Measurements from ENCODE around the gene MPEG1.

MPEG1 gene

GRCh38 chr11:59183771-59184170 lies 29.0 kb downstream of the MPEG1 start:
- TF ChIP-seq Cebpa-rat (IDR thresholded peaks at IDR 0.05): no peak
- Histone ChIP-seq H3K9me3 (peaks cover 20% of the 10 kb centered on the region), H3K27ac (no peak overlapping the region), H3K4me3 (no peak overlapping the region), H3K27me3 (no peaks in the 10 kb centered on the region), H4K20me1 (no peaks in the 10 kb centered on the region), H3K4me1 (no peaks in the 10 kb centered on the region), H3K36me3 (peaks cover 28% of the 10 kb centered on the region; the same call in 1 of the 2 replicates), H3K9ac (no peak overlapping the region), H3K4me2 (no peak overlapping the region)

DNA sequence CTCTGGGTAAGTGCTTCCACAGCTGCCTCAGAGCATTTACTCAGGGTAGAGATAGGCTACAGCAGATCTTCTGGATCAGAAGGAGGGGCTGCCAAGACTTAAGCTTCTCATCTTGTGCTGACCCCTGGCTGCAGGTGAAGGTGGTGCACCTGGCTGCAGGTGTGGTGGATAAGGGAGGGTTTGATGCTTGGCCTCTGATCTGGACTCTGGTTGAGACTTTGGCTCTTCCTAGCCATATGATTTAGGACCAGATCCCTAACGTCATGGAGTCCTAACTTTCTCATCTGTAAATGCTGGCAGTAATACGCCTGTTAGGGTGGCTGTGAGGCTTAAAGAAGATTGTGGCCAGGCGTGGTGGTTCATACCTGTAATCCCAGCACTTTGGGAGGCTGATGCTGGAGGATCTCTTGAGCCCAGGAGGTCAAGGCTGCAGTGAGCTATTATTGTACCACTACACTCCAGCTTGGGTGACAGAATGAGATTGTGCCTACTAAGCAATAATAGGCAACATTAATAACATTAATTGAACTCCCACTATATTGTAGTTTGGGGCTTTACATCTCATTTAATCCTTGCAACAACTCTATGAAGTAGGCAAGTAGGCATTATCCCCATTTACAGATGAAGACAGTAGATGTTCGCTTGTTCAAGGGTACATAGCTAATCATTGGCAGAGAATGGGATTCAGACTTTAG lies 30.1 kb downstream of the MPEG1 start:
- H3K4me1 ChIP-seq: no peaks in the 10 kb centered on the region
- no peak for TF ChIP-seq Cebpa-rat (IDR thresholded peaks at IDR 0.05)
- H3K4me3 ChIP-seq: no peak overlapping the region
- peaks cover 24% of the 10 kb centered on the region for H3K9me3 ChIP-seq
- no peak overlapping the region for H3K9ac ChIP-seq
- H3K27ac ChIP-seq: no peak overlapping the region
- no peaks in the 10 kb centered on the region for H4K20me1 ChIP-seq
- no peak overlapping the region for H3K4me2 ChIP-seq
- peaks cover 27% of the 10 kb centered on the region; the same call in 1 of the 2 replicates for H3K36me3 ChIP-seq
- no peaks in the 10 kb centered on the region for H3K27me3 ChIP-seq

DNA sequence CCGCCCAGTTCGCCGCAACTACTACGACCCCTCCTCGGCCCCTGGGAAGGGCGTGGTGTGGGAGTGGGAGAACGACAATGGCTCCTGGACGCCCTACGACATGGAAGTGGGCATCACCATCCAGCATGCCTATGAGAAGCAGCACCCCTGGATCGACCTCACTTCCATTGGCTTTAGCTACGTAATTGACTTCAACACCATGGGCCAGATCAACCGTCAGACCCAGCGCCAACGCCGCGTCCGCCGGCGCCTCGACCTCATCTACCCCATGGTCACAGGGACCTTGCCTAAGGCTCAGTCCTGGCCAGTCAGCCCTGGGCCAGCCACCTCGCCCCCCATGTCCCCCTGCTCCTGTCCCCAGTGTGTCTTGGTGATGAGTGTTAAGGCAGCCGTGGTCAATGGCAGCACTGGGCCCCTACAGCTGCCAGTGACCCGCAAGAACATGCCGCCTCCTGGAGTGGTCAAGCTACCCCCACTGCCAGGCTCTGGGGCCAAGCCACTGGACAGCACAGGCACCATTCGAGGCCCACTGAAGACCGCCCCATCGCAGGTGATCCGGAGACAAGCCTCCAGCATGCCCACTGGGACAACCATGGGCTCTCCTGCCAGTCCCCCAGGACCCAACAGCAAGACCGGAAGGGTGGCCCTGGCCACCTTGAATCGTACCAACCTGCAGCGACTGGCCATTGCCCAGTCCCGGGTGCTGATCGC lies 30.8 kb downstream of the MPEG1 start:
- no peak overlapping the region for H3K4me2 ChIP-seq
- H3K4me3 ChIP-seq: no peak overlapping the region
- H3K4me1 ChIP-seq: no peaks in the 10 kb centered on the region
- peaks cover 24% of the 10 kb centered on the region for H3K9me3 ChIP-seq
- no peak overlapping the region for H3K9ac ChIP-seq
- H3K27ac ChIP-seq: no peak overlapping the region
- no peaks in the 10 kb centered on the region for H3K27me3 ChIP-seq
- peaks cover 27% of the 10 kb centered on the region; the same call in 1 of the 2 replicates for H3K36me3 ChIP-seq
- TF ChIP-seq Cebpa-rat (IDR thresholded peaks at IDR 0.05): no peak
- H4K20me1 ChIP-seq: no peaks in the 10 kb centered on the region

- peaks cover 24% of the 10 kb centered on the region for H3K9me3 ChIP-seq
- no peak overlapping the region for H3K4me3 ChIP-seq
- no peak overlapping the region for H3K4me2 ChIP-seq
- H3K36me3 ChIP-seq: peaks cover 20% of the 10 kb centered on the region; the same call in 1 of the 2 replicates
- H4K20me1 ChIP-seq: no peaks in the 10 kb centered on the region; the same call in 1 of the 2 replicates
- no peaks in the 10 kb centered on the region for H3K27me3 ChIP-seq
- no peak overlapping the region for H3K9ac ChIP-seq
- H3K27ac ChIP-seq: no peak overlapping the region
- no peak for TF ChIP-seq Cebpa-rat (IDR thresholded peaks at IDR 0.05)
- H3K4me1 ChIP-seq: no peaks in the 10 kb centered on the region
These were observed 31.8 kb downstream of the MPEG1 start for GRCh38 chr11:59180907-59181306.

- Histone ChIP-seq H3K9me3 (peaks cover 24% of the 10 kb centered on the region), H3K27ac (no peak overlapping the region), H3K27me3 (0 out of 2 replicates have a peak, but pooled peaks cover 3% of the 10 kb centered on the region), H4K20me1 (no peaks in the 10 kb centered on the region; the same call in 1 of the 2 replicates), H3K4me2 (no peak overlapping the region), H3K9ac (no peak overlapping the region), H3K4me1 (peaks cover 4% of the 10 kb centered on the region; the same call in 1 of the 2 replicates), H3K4me3 (no peak overlapping the region), H3K36me3 (peaks cover 19% of the 10 kb centered on the region; the same call in 1 of the 2 replicates)
- TF ChIP-seq Cebpa-rat (IDR thresholded peaks at IDR 0.05): no peak
These were observed 32.5 kb downstream of the MPEG1 start for GRCh38 chr11:59180168-59180776.

- H3K9me3 ChIP-seq: peaks cover 24% of the 10 kb centered on the region
- no peak overlapping the region for H3K27ac ChIP-seq
- no peak overlapping the region for H3K9ac ChIP-seq
- peaks cover 10% of the 10 kb centered on the region; the same call in 1 of the 2 replicates for H4K20me1 ChIP-seq
- peaks cover 16% of the 10 kb centered on the region for H3K4me1 ChIP-seq
- no peak overlapping the region for H3K4me2 ChIP-seq
- TF ChIP-seq Cebpa-rat (IDR thresholded peaks at IDR 0.05): no peak
- H3K36me3 ChIP-seq: peaks cover 19% of the 10 kb centered on the region; the same call in 1 of the 2 replicates
- H3K27me3 ChIP-seq: peaks cover 10% of the 10 kb centered on the region; the same call in 1 of the 2 replicates
- no peak overlapping the region for H3K4me3 ChIP-seq
These were observed 33.6 kb downstream of the MPEG1 start for GRCh38 chr11:59179121-59179520.

DNA sequence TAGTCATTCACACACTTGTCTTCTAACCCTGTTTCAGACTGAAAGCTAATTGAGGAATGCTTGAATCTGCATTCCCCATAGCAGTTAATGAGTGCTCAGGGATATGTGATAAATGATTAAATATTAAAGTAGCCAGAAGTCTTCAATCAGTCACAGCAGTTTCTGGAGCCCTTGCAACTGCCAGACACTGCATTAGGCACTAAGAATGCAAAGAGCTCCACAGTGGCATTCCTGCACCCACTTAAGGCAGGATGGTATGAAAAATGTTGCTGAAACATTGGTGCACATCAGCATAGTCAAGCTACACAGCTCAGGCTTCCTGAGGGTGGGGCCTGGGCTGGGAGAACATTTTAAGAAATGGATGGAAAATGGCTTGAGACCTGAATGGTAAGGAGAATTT lies 34.3 kb downstream of the MPEG1 start:
- Histone ChIP-seq H3K4me1 (peaks cover 23% of the 10 kb centered on the region), H3K36me3 (peaks cover 18% of the 10 kb centered on the region; the same call in 1 of the 2 replicates), H3K27ac (no peak overlapping the region), H3K9ac (no peak overlapping the region), H3K4me3 (no peak overlapping the region), H3K9me3 (peaks cover 24% of the 10 kb centered on the region), H3K4me2 (no peak overlapping the region), H3K27me3 (peaks cover 18% of the 10 kb centered on the region), H4K20me1 (peaks cover 15% of the 10 kb centered on the region; the same call in 1 of the 2 replicates)
- no peak for TF ChIP-seq Cebpa-rat (IDR thresholded peaks at IDR 0.05)

- Histone ChIP-seq H3K9me3 (peaks cover 24% of the 10 kb centered on the region), H3K4me2 (no peak overlapping the region), H3K4me3 (no peak overlapping the region), H3K27me3 (peaks cover 28% of the 10 kb centered on the region), H3K9ac (no peak overlapping the region), H4K20me1 (peaks cover 15% of the 10 kb centered on the region; the same call in 1 of the 2 replicates), H3K27ac (no peak overlapping the region), H3K4me1 (peaks cover 32% of the 10 kb centered on the region), H3K36me3 (no peaks in the 10 kb centered on the region; the same call in 1 of the 2 replicates)
- no peak for TF ChIP-seq Cebpa-rat (IDR thresholded peaks at IDR 0.05)
These were observed 36.4 kb downstream of the MPEG1 start for GRCh38 chr11:59176330-59176729.

DNA sequence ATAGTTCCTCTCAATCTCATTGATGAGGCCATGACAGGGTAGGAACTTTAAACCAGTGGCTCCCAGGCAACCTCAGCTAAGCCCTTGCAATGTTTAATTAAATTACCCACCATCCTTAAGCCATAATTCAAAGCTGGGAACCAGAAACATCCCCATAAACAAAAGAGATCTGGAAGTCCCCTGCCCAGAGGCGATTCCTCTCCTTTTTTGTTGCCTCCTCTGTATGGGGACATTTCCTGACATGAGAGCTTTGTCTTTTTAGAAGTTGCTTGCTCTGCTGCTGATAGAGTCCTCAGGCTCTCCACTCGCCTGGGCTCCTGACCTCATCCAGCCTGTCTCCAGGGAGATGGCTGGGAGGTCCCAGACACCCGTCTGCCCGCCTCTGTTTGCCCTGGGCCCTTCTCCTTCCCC lies 37.6 kb downstream of the MPEG1 start:
- H3K4me1 ChIP-seq: peaks cover 32% of the 10 kb centered on the region
- peak overlapping the region; percentile 99; the same call in 1 of the 2 replicates for H3K4me2 ChIP-seq
- peaks cover 28% of the 10 kb centered on the region for H3K27me3 ChIP-seq
- H3K9me3 ChIP-seq: peaks cover 17% of the 10 kb centered on the region
- H3K36me3 ChIP-seq: no peaks in the 10 kb centered on the region; the same call in 1 of the 2 replicates
- H3K9ac ChIP-seq: no peak overlapping the region
- H3K27ac ChIP-seq: no peak overlapping the region
- peaks cover 15% of the 10 kb centered on the region; the same call in 1 of the 2 replicates for H4K20me1 ChIP-seq
- no peak overlapping the region for H3K4me3 ChIP-seq
- TF ChIP-seq Cebpa-rat (IDR thresholded peaks at IDR 0.05): no peak
